Loucy (cell line): ENCODE data around the gene STX8.

Experiments
- EZH2phosphoT487 ChIP-seq: fragments of 200-600 bp; IDR thresholded peaks from 2 replicates; pipeline ENCODE4 v1.6.1; 2018; ENCODE audit warnings: antibody characterized with exemption, mild to moderate bottlenecking, moderate library complexity, borderline replicate concordance
- TF ChIP-seq, protein P1 (sequence below): fragments of 200-600 bp; sonication (generic); conservative IDR thresholded peaks from 2 replicates; pipeline ENCODE4 v1.5.1; 2014; ENCODE audit warnings: mild to moderate bottlenecking, antibody characterized with exemption, low read length

DNA sequence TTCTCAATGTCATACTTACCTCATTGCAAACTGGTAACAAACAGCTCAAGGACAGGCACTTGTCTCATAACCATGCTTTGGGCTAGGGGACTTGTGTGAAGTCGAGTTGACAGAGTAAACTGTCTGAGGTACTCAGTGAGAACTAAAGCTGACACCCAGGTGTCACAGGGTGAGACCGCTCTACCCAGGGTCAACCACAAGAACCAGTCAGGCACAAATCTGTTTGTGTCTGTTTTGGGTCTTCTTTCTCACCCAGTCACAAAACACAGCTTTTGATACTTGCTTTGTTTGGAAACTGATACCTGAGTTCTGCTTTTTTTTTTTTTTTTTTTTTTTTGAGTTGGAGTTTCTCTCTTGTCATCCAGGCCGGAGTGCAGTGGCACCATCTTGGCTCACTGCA is 161.1 kb downstream of the STX8 start:
- TF ChIP-seq, protein P1, sequence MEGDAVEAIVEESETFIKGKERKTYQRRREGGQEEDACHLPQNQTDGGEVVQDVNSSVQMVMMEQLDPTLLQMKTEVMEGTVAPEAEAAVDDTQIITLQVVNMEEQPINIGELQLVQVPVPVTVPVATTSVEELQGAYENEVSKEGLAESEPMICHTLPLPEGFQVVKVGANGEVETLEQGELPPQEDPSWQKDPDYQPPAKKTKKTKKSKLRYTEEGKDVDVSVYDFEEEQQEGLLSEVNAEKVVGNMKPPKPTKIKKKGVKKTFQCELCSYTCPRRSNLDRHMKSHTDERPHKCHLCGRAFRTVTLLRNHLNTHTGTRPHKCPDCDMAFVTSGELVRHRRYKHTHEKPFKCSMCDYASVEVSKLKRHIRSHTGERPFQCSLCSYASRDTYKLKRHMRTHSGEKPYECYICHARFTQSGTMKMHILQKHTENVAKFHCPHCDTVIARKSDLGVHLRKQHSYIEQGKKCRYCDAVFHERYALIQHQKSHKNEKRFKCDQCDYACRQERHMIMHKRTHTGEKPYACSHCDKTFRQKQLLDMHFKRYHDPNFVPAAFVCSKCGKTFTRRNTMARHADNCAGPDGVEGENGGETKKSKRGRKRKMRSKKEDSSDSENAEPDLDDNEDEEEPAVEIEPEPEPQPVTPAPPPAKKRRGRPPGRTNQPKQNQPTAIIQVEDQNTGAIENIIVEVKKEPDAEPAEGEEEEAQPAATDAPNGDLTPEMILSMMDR, result no peak
- TF ChIP-seq EZH2phosphoT487, result no peak
